Transverse colon (tissue), 4 donors: Measurements from ENCODE around the gene RDH16. TPM values are rescaled to one million over a fixed set of nuclear protein-coding genes. Genes with fewer than 3 reads are reported as not detected.

Experiments used
- DNase-seq: peaks from one replicate; pipeline ENCODE4 v3.0.0-alpha.2; 2019
- H3K27ac ChIP-seq, 4 donors: fragments of 200-600 bp; sonication (generic); 2 replicates each; pipeline ENCODE4 v1.5.1; 2016 to 2018; ENCODE audit warnings: inconsistent platforms in 4 of 4
- H3K27me3 ChIP-seq: fragments of 200-600 bp; sonication (generic); 2 replicates; pipeline ENCODE4 v1.5.1; 2017; ENCODE audit warnings: inconsistent platforms
- H3K36me3 ChIP-seq, 4 donors: fragments of 200-600 bp; sonication (generic); 2 replicates each; pipeline ENCODE4 v1.5.1; 2017 to 2019; ENCODE audit warnings: inconsistent platforms in 4 of 4
- H3K4me1 ChIP-seq, 4 donors: fragments of 200-600 bp; sonication (generic); 2 replicates each; pipeline ENCODE4 v1.5.1; 2017 to 2020; ENCODE audit warnings: inconsistent platforms in 4 of 4
- H3K4me3 ChIP-seq, 4 donors: fragments of 200-600 bp; sonication (generic); 1 replicate in 1 of 4; 2 replicates in 3 of 4; pipeline versions ENCODE4 v1.5.1 to v1.6.1; 2017 to 2019; ENCODE audit warnings: inconsistent platforms in 4 of 4
- H3K9me3 ChIP-seq, 2 donors: fragments of 200-600 bp; sonication (generic); 2 replicates each; pipeline ENCODE4 v1.5.1; 2017 to 2019; ENCODE audit warnings: inconsistent platforms in 2 of 2
- CTCF ChIP-seq, 5 experiments: fragments of 200-600 bp in 3 of 5; fragments of 450-650 bp in 2 of 5; sonication (generic) in 3 of 5; IDR thresholded peaks; 1 replicate in 2 of 5; 2 replicates in 3 of 5; pipeline ENCODE4 v1.5.1; 2016 to 2017; ENCODE audit warnings: antibody characterized with exemption in 5 of 5, inconsistent platforms in 3 of 5, mild to moderate bottlenecking in 2 of 5, moderate library complexity in 1 of 5
- EP300 ChIP-seq: sonication (generic); formaldehyde crosslinking; IDR thresholded peaks from one replicate; pipeline ENCODE4 v1.6.1; 2017; ENCODE audit warnings: antibody characterized with exemption, low read depth
- POLR2A ChIP-seq: fragments of 450-650 bp; IDR thresholded peaks from one replicate; pipeline ENCODE4 v1.6.1; 2016; ENCODE audit warnings: antibody characterized with exemption, mild to moderate bottlenecking, moderate library complexity
- POLR2AphosphoS5 ChIP-seq, 3 donors: sonication (generic); formaldehyde crosslinking; IDR thresholded peaks; one replicate each; pipeline ENCODE4 v1.6.1; 2016; ENCODE audit warnings: antibody characterized with exemption in 3 of 3
- WGBS, 2 donors: methylation state at CpG; one replicate each; pipeline ENCODE4 v1.1.5; 2018; ENCODE audit warnings: low coverage in 1 of 2; 5-methylcytosine and 5-hydroxymethylcytosine counted together
- in situ Hi-C, 4 donors: fragments of 200-750 bp; cut with MboI; loops; one replicate each; pipeline versions ENCODE4 v1.15.0 to v1.15.1; 2017; ENCODE audit warnings: low sequenced_read_pairs in 3 of 4, low pct_ligation_motif_present in 1 of 4, low pct_unique_long_range_greater_than_20kb in 1 of 4
- intact Hi-C: fragments of 100-400 bp; cut with DNase I; formaldehyde crosslinking; loops from one replicate; pipeline ENCODE4 v1.15.1; 2023; ENCODE audit warnings: low total_unique reads
- total RNA-seq, 4 donors: library from RNA; depleted of rRNA; stranded (reverse); fragments of >200 nt; gene quantifications; one replicate each; pipeline ENCODE4 v1.1.0, GENCODE V29; 2016

The RDH16 gene
- total RNA-seq, 4 donors from 2014 or later = 0.48 to 0.55 TPM; not detected in 2

DNA sequence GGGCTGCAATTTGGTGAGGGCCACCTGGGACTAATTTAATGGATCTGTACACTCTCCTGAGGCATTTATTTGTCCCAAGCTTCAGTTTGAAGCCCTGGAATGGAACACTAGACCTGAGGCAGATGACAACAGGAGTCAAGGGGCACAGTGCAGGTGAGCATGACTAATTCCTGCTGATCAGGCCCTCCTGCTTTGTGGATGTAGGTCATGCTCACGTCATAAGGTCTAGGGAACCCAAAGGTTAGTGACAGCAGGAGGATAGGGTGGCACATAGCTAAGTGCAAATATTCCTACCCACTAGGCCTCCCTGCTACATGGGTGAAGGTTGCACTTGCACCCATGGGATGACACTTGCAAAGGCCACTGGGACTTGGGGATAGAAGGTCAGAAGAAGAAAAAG is 54.0 kb downstream of the RDH16 start:
- no peak for DNase-seq
- Histone ChIP-seq H3K27ac (no peak overlapping the region), H3K27me3 (no peaks in the 10 kb centered on the region), H3K9me3 (peaks cover 16 to 17% of the 10 kb centered on the region in 2 donors), H3K4me3 (no peak overlapping the region), H3K4me1 (no peaks in the 10 kb centered on the region), H3K36me3 (no peaks in the 10 kb centered on the region)
- in situ Hi-C loops = no loop called here
- intact Hi-C loops = no loop called here
- no peak for TF ChIP-seq POLR2A
- no peak for TF ChIP-seq POLR2AphosphoS5 (IDR thresholded peaks at IDR 0.05)
- no peak for TF ChIP-seq EP300
- TF ChIP-seq CTCF (IDR thresholded peaks at IDR 0.05) = no peak
- 63 to 100% methylated on average over 1 of the region's 1 CpG for WGBS, 2 donors

Other genes starting within 250 kb of the RDH16 start
- 1,000 to 10,000 TPM in 1 of 4 donors, 100 to 1,000 TPM in 3; 187 to 1,049 (median 756) TPM for gene NACA, start 232.3 kb downstream of the RDH16 start, total RNA-seq
- gene PRIM1, start 205.3 kb downstream of the RDH16 start, total RNA-seq = 10 to 100 TPM in 1 of 4 donors, 1 to 10 TPM in 2, not detected in 1; 1.4 to 10.6 (median 5.6) TPM
- 1 to 10 TPM in 3 of 4 donors, not detected in 1; 1.8 to 6.5 (median 5.3) TPM for gene HSD17B6, start 194.3 kb downstream of the RDH16 start, total RNA-seq
- not detected for gene SDR9C7, start 23.2 kb downstream of the RDH16 start, total RNA-seq
- 1 to 10 TPM; 3.4 to 8.0 (median 4.8) TPM for gene ZBTB39, start 48.9 kb upstream of the RDH16 start, total RNA-seq
- 10 to 100 TPM in 1 of 4 donors, 1 to 10 TPM in 2, not detected in 1; 2.5 to 47.1 (median 9.2) TPM for gene TAC3, start 58.9 kb upstream of the RDH16 start, total RNA-seq
- gene MYO1A, start 92.5 kb upstream of the RDH16 start, total RNA-seq = 100 to 1,000 TPM; 118 to 234 (median 184) TPM
- 10 to 100 TPM in 1 of 4 donors, 1 to 10 TPM in 3; 4.0 to 66.7 (median 5.2) TPM for gene NEMP1, start 121.2 kb upstream of the RDH16 start, total RNA-seq
- 1 to 10 TPM; 2.6 to 9.1 (median 4.7) TPM for gene NAB2, start 131.5 kb upstream of the RDH16 start, total RNA-seq
- gene STAT6, start 153.8 kb upstream of the RDH16 start, total RNA-seq = 100 to 1,000 TPM; 181 to 318 (median 198) TPM
- gene LRP1, start 170.9 kb upstream of the RDH16 start, total RNA-seq = 100 to 1,000 TPM in 3 of 4 donors, 10 to 100 TPM in 1; 94.3 to 248 (median 199) TPM
- gene LRP1-AS, start 190.0 kb upstream of the RDH16 start, total RNA-seq = not detected